Gastrocnemius medialis (tissue), 4 donors: ENCODE results near the gene SYT1.

Source experiments
- CTCF ChIP-seq, 5 experiments: fragments of 450-650 bp in 3 of 5; fragments of 200-600 bp in 2 of 5; sonication (generic) in 2 of 5; IDR thresholded peaks in 4 of 5; conservative IDR thresholded peaks in 1 of 5; 1 replicate in 4 of 5; 2 replicates in 1 of 5; pipeline ENCODE4 v1.5.1; 2016 to 2019; ENCODE audit warnings: antibody characterized with exemption in 5 of 5, mild to moderate bottlenecking in 3 of 5, moderate library complexity in 3 of 5
- POLR2A ChIP-seq, 2 donors: fragments of 450-650 bp; IDR thresholded peaks; one replicate each; pipeline ENCODE4 v1.6.1; 2017; ENCODE audit warnings: antibody characterized with exemption in 2 of 2, mild to moderate bottlenecking in 2 of 2, moderate library complexity in 2 of 2

- TF ChIP-seq CTCF (IDR thresholded peaks at IDR 0.05 in 4 of 5, conservative IDR thresholded peaks at IDR 0.05 in 1 of 5) = no peak
- no peak for TF ChIP-seq POLR2A (IDR thresholded peaks at IDR 0.05)
Observed at GRCh38 chr12:79266343-79267144, 402.0 kb downstream of the SYT1 start.
